Measurements from ENCODE around the gene CCDC197.

GRCh38 chr14:94051115-94051514 is 54.0 kb downstream of the CCDC197 start:
- TF ChIP-seq CTCF (conservative IDR thresholded peaks at IDR 0.05) (no peak), EZH2 (IDR thresholded peaks at IDR 0.05; ENCODE audit: low read depth) (no peak)
